Sigmoid colon (tissue), 7 donors: Measurements from ENCODE around the gene ARCN1. TPM values are rescaled to one million over a fixed set of nuclear protein-coding genes. Genes with fewer than 3 reads are reported as not detected.

ENCODE experiments used
- DNase-seq: peaks from one replicate; pipeline ENCODE4 v3.0.0-alpha.2; 2019
- H3K27ac ChIP-seq, 4 donors: fragments of 200-600 bp; sonication (generic); one replicate each; pipeline ENCODE4 v1.5.1; 2016 to 2019; ENCODE audit warnings: mild to moderate bottlenecking in 1 of 4
- H3K27me3 ChIP-seq, 3 donors: fragments of 200-600 bp; sonication (generic); one replicate each; pipeline ENCODE4 v1.5.1; 2019; ENCODE audit warnings: mild to moderate bottlenecking in 1 of 3
- H3K36me3 ChIP-seq, 4 donors: fragments of 200-600 bp; sonication (generic); one replicate each; pipeline ENCODE4 v1.5.1; 2016 to 2019
- H3K4me1 ChIP-seq, 4 donors: fragments of 200-600 bp; sonication (generic); one replicate each; pipeline ENCODE4 v1.5.1; 2017 to 2019
- H3K4me3 ChIP-seq, 4 donors: fragments of 200-600 bp; sonication (generic); one replicate each; pipeline ENCODE4 v1.5.1; 2017 to 2019; ENCODE audit warnings: mild to moderate bottlenecking in 2 of 4, moderate library complexity in 1 of 4
- H3K9me3 ChIP-seq, 4 donors: fragments of 200-600 bp in 3 of 4; sonication (generic) in 3 of 4; one replicate each; pipeline versions ENCODE4 v1.5.1 to v1.6.1; 2013 to 2019
- CTCF ChIP-seq, 4 experiments: fragments of 450-650 bp in 3 of 4; fragments of 200-600 bp in 1 of 4; IDR thresholded peaks; one replicate each; pipeline ENCODE4 v1.5.1; 2016 to 2019; ENCODE audit warnings: antibody characterized with exemption in 4 of 4, mild to moderate bottlenecking in 3 of 4, moderate library complexity in 2 of 4
- EP300 ChIP-seq, 4 donors: sonication (generic); formaldehyde crosslinking; IDR thresholded peaks; one replicate each; pipeline ENCODE4 v1.6.1; 2017; ENCODE audit warnings: antibody characterized with exemption in 4 of 4
- POLR2A ChIP-seq, 2 donors: fragments of 450-650 bp; IDR thresholded peaks; one replicate each; pipeline ENCODE4 v1.6.1; 2016; ENCODE audit warnings: antibody characterized with exemption in 2 of 2, mild to moderate bottlenecking in 2 of 2, moderate library complexity in 2 of 2
- POLR2AphosphoS5 ChIP-seq, 4 donors: sonication (generic); formaldehyde crosslinking; IDR thresholded peaks; one replicate each; pipeline ENCODE4 v1.6.1; 2017; ENCODE audit warnings: antibody characterized with exemption in 4 of 4
- WGBS, 2 donors: extraction: QIAGEN DNeasy Blood & Tissue Kit; methylation state at CpG; one replicate each; pipeline ENCODE4 v1.1.7; 2013; 5-methylcytosine and 5-hydroxymethylcytosine counted together
- intact Hi-C: fragments of 100-400 bp; cut with DNase I; formaldehyde crosslinking; loops from one replicate; pipeline ENCODE4 v1.15.1; 2023
- polyA plus RNA-seq, 3 donors: library from polyadenylated mRNA; stranded (reverse); fragments of 200-250 nt; gene quantifications; one replicate each; pipeline ENCODE4 v1.2.3, GENCODE V29; 2013
- total RNA-seq, 4 donors: library from RNA; depleted of rRNA; stranded (reverse); fragments of >200 nt; gene quantifications; one replicate each; pipeline ENCODE4 v1.1.0, GENCODE V29; 2016
- donor health status: healthy with polysubstance abuse.
- donor health status: Bipolar disorder and iron deficiency.
- donor health status: healthy.

The ARCN1 gene
- total and polyA plus RNA-seq, 7 donors: 74.9 to 105 (median 87.8) TPM

DNA sequence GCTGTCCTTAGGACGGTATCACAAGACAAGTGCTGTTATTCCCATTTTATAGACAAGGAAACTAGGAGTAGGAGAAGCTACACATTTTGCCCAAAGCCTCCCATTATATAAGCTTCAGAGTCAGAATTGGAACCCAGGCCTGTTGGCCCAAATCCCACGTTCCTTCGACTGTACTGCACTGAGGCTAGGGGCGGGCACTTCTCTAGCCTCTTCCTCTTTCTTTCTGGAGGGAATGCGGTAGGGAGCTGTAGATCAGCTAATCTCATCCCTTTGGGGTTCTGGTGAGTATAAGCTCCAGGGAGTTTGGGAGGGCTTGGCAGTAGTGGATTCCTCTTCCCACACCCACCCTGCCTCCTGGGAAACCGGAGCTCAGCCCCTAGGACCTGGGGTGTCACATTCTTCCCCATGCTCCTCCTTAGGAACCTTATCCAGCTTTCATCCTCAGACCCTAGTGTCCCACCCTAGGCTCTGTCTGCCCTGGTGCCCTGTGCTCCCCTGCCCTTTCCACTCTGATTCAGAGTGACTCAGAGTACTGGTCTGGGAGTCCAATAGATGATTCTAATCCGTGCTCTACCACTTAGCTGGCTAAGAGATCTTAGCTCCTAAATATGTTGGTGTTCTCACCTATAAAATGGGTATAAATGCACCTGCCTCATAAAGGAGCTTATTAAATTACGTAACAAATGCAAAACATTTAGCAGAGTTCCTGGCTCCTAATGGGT, 64.5 kb downstream of the ARCN1 start:
- WGBS, 2 donors: 81 to 86% methylated on average over 8 of the region's 8 CpGs
- no peak for DNase-seq
- intact Hi-C loops: no loop called here
- Histone ChIP-seq H3K4me3 (no peak overlapping the region), H3K27ac (peak overlapping the region in 3 of 4 donors; percentile 12 to 83 (median 80)), H3K27me3 (no peaks in the 10 kb centered on the region), H3K4me1 (peaks cover 0 to 60% (median 48%) of the 10 kb centered on the region in 4 donors), H3K36me3 (peaks cover 0 to 53% (median 20%) of the 10 kb centered on the region in 4 donors), H3K9me3 (no peaks in the 10 kb centered on the region)
- no peak for TF ChIP-seq POLR2AphosphoS5 (IDR thresholded peaks at IDR 0.05)
- TF ChIP-seq EP300 (IDR thresholded peaks at IDR 0.05): no peak
- TF ChIP-seq CTCF (IDR thresholded peaks at IDR 0.05): no peak
- no peak for TF ChIP-seq POLR2A (IDR thresholded peaks at IDR 0.05)

GRCh38 chr11:118638726-118639125, 66.5 kb downstream of the ARCN1 start:
- Histone ChIP-seq H3K27me3 (no peaks in the 10 kb centered on the region), H3K36me3 (peaks cover 0 to 58% (median 28%) of the 10 kb centered on the region in 4 donors), H3K27ac (no peak overlapping the region), H3K4me3 (no peak overlapping the region), H3K4me1 (peaks cover 0 to 49% (median 35%) of the 10 kb centered on the region in 4 donors), H3K9me3 (no peaks in the 10 kb centered on the region)
- intact Hi-C loops: no loop called here
- WGBS, 2 donors: 94 to 95% methylated on average over 6 of the region's 6 CpGs
- no peak for DNase-seq
- TF ChIP-seq POLR2AphosphoS5 (IDR thresholded peaks at IDR 0.05): no peak
- no peak for TF ChIP-seq POLR2A (IDR thresholded peaks at IDR 0.05)
- no peak for TF ChIP-seq EP300 (IDR thresholded peaks at IDR 0.05)
- no peak for TF ChIP-seq CTCF (IDR thresholded peaks at IDR 0.05)

DNA sequence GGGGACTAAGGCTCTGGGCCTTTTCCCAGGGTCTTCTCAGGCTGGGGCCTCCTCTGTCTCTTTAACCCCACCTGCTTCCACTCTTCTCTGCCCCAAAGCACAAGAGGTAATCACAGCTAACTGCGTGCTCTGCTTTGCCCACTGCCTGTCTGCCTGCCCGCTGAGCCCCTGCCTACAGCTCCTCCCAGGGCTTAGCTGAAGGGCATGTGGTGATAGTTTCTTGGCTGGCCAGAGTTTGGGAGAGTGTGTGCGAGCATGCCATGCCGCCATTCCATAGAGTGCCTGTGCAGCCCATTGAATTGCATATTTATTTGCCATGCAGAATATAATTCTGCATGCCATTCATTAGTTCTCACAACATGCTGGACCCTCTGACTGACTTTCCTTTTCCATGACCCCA, 67.7 kb downstream of the ARCN1 start:
- no peak for DNase-seq
- H3K4me3 ChIP-seq: no peak overlapping the region
- 93 to 95% methylated on average over 4 of the region's 4 CpGs for WGBS, 2 donors
- intact Hi-C loops: no loop called here
- no peak for TF ChIP-seq EP300 (IDR thresholded peaks at IDR 0.05)
- no peak for TF ChIP-seq POLR2AphosphoS5 (IDR thresholded peaks at IDR 0.05)
- no peak for TF ChIP-seq POLR2A (IDR thresholded peaks at IDR 0.05)
- TF ChIP-seq CTCF (IDR thresholded peaks at IDR 0.05): no peak
- peaks cover 0 to 37% (median 25%) of the 10 kb centered on the region in 4 donors for H3K4me1 ChIP-seq
- H3K36me3 ChIP-seq: peaks cover 4 to 70% (median 39%) of the 10 kb centered on the region in 4 donors
- H3K27ac ChIP-seq: no peak overlapping the region
- H3K9me3 ChIP-seq: no peaks in the 10 kb centered on the region
- H3K27me3 ChIP-seq: no peaks in the 10 kb centered on the region

DNA sequence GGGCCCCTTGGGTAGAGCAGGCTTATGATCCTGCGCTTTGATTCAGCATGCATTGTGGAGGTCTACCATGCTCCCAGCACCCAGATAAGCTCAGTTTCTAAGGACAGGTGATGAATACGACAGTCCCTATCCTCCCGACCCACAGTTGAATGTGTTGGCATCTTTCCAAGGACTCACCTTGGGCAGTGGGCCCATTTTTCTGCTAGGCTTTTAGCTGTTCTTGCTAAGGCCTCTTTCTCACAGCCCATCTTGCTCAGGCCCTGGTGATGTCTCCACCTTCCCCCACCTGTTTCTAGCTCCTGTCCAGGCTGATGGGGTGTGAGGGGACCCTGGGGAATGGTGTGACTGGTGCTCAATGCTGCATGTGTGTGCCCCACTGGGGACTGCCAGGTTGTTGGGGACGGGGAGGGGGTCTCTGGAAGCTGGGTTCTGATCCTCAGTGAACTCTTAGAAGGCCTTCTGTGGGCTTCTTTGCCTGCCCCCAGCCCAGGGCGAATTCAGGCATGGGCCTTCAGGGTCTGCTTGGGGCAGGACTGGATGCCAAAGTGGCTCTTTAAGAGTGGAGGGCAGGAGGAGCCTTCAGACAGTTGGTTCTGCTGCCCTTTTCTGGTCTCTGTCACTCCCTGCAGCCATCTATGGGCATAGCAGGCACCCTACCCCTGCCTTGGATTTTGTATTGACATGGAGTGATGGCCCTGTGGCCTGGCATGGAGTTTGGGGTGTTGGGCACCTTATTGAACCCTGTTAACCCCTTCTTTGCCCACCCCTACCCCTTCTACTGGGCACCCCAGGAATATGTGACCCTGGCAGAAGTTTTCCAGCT, 68.3 kb downstream of the ARCN1 start:
- H3K9me3 ChIP-seq: no peaks in the 10 kb centered on the region
- peaks cover 0 to 31% (median 18%) of the 10 kb centered on the region in 4 donors for H3K4me1 ChIP-seq
- H3K27ac ChIP-seq: peak overlapping the region in 2 of 4 donors; percentile 25 to 52
- no peak overlapping the region for H3K4me3 ChIP-seq
- intact Hi-C loops: no loop called here
- no peak for TF ChIP-seq POLR2A (IDR thresholded peaks at IDR 0.05)
- TF ChIP-seq EP300 (IDR thresholded peaks at IDR 0.05): no peak
- TF ChIP-seq CTCF (IDR thresholded peaks at IDR 0.05): no peak
- TF ChIP-seq POLR2AphosphoS5 (IDR thresholded peaks at IDR 0.05): no peak
- WGBS, 2 donors: 56 to 79% methylated on average over 5 of the region's 5 CpGs
- DNase-seq: no peak
- H3K36me3 ChIP-seq: peaks cover 10 to 76% (median 45%) of the 10 kb centered on the region in 4 donors
- no peaks in the 10 kb centered on the region for H3K27me3 ChIP-seq
